ENCODE data around the gene PDHX. TPM values are rescaled to one million over a fixed set of nuclear protein-coding genes. Genes with fewer than 3 reads are reported as not detected.

PDHX gene
- total RNA-seq, 2 experiments from 2014 or later = 29.8 to 46.2 TPM

Small RNAs within 50 kb of the gene (microRNA-seq; reads per million reads assigned to microRNA genes)
- gene MIR1343 (ENCODE audit: borderline replicate concordance) = 5.3 reads per million, percentile 16 among the genes with 10 or more reads in this experiment

Other genes with a start within 250 kb of the PDHX start
- 10 to 100 TPM; 43.6 to 43.7 TPM for gene APIP, start 239 bp upstream of the PDHX start, total RNA-seq
- gene CD44, start 222.6 kb downstream of the PDHX start, total RNA-seq = 100 to 1,000 TPM; 357 to 435 TPM

Data from activated CD4-positive, alpha-beta T cell treated with anti-CD3 and anti-CD28 coated beads for 36 hours (primary cell).